H9 (cell line): ENCODE measurements around the gene CHADL. TPM values are rescaled to one million over a fixed set of nuclear protein-coding genes. Genes with fewer than 3 reads are reported as not detected.

ENCODE experiments used
- microRNA-seq: library from miRNA; unstranded; fragments of <30 nt; microRNA quantifications from one replicate; pipeline ENCODE4, GENCODE V29; 2020; ENCODE audit warnings: borderline microRNAs expressed
- total RNA-seq: library from RNA; stranded (reverse); gene quantifications from 2 replicates; pipeline ENCODE4 v1.2.1, GENCODE V29; 2021

CHADL gene
- total RNA-seq, 1 experiment from 2014 or later = 1.6 TPM

Small RNA genes lying within 50 kb of the gene (microRNA-seq; reads per million reads assigned to microRNA genes)
- gene MIR6889 = not detected

Other genes starting within 250 kb of the CHADL start
- 132 and 136 TPM in 2 replicates for gene EP300, start 148.3 kb downstream of the CHADL start, total RNA-seq
- 33.6 and 34.9 TPM in 2 replicates for gene L3MBTL2, start 35.6 kb downstream of the CHADL start, total RNA-seq
- gene RANGAP1, start 45.3 kb upstream of the CHADL start, total RNA-seq = 130 and 139 TPM in 2 replicates
- 67.0 and 69.3 TPM in 2 replicates for gene ZC3H7B, start 60.6 kb upstream of the CHADL start, total RNA-seq
- gene TEF, start 141.0 kb upstream of the CHADL start, total RNA-seq = 17.7 and 17.9 TPM in 2 replicates
- 75.8 and 78.0 TPM in 2 replicates for gene TOB2, start 205.9 kb upstream of the CHADL start, total RNA-seq
- gene PHF5A, start 227.8 kb upstream of the CHADL start, total RNA-seq = 114 and 128 TPM in 2 replicates
- gene ACO2, start 228.2 kb upstream of the CHADL start, total RNA-seq = 64.9 and 66.6 TPM in 2 replicates